ENCODE results near the gene IL13RA1. TPM values are rescaled to one million over a fixed set of nuclear protein-coding genes. Genes with fewer than 3 reads are reported as not detected.
A peak's percentile ranks its signal among the peaks of the same experiment; 100 is the strongest.

IL13RA1 gene
- total RNA-seq, 1 experiment from 2014 or later = 33.4 TPM

GRCh38 chrX:118693843-118694242, 33.6 kb upstream of the IL13RA1 start:
- intact Hi-C loops (cut with micrococcal nuclease) = no loop called here
- H3K9ac ChIP-seq (ENCODE audit: low read length) = no peak overlapping the region
- no peaks in the 10 kb centered on the region for H3K79me2 ChIP-seq (ENCODE audit: low read length)
- no peaks in the 10 kb centered on the region for H3K9me3 ChIP-seq (ENCODE audit: low read length)
- H3K27ac ChIP-seq (ENCODE audit: low read length) = no peak overlapping the region
- ATAC-seq = no peak
- no peaks in the 10 kb centered on the region for H3K36me3 ChIP-seq (ENCODE audit: low read depth, low read length)
- BruUV-seq (replicated peaks) = no TSS peak
- H3K9me2 ChIP-seq (replicated peaks; ENCODE audit: low read length) = no peaks in the 10 kb centered on the region
- DNase-seq = no peak
- TF ChIP-seq CTCF (conservative IDR thresholded peaks at IDR 0.05; ENCODE audit: low read depth, low read length) (no peak), EZH2 (IDR thresholded peaks at IDR 0.05; ENCODE audit: low read length, unreplicated experiment) (no peak), EZH2phosphoT487 (IDR thresholded peaks at IDR 0.05; ENCODE audit: borderline replicate concordance, low read length) (no peak)
- no peaks in the 10 kb centered on the region for H3F3A ChIP-seq (ENCODE audit: low read length, unreplicated experiment)
- no peak overlapping the region for H3K4me2 ChIP-seq (ENCODE audit: low read length)
- no peak overlapping the region for H3K4me3 ChIP-seq (ENCODE audit: low read length)
- CTCF ChIA-PET = no interaction called here
- peaks cover 7% of the 10 kb centered on the region; the same call in 1 of the 2 replicates for H3K4me1 ChIP-seq (ENCODE audit: insufficient read depth, low read length)
- no peaks in the 10 kb centered on the region for H4K20me1 ChIP-seq (ENCODE audit: low read length)
- no peaks in the 10 kb centered on the region for H3K27me3 ChIP-seq (ENCODE audit: low read length)
- POLR2A ChIA-PET (ENCODE audit: unreplicated experiment) = no interaction called here
- H2AFZ ChIP-seq (ENCODE audit: low read length) = no peak overlapping the region

GRCh38 chrX:118694638-118695037, 32.8 kb upstream of the IL13RA1 start:
- Histone ChIP-seq H3K4me2 (ENCODE audit: low read length) (no peak overlapping the region), H4K20me1 (ENCODE audit: low read length) (no peaks in the 10 kb centered on the region), H3F3A (ENCODE audit: low read length, unreplicated experiment) (no peaks in the 10 kb centered on the region), H3K9me2 (replicated peaks; ENCODE audit: low read length) (no peaks in the 10 kb centered on the region), H3K4me1 (ENCODE audit: insufficient read depth, low read length) (peaks cover 11% of the 10 kb centered on the region; the same call in 1 of the 2 replicates), H2AFZ (ENCODE audit: low read length) (no peak overlapping the region), H3K36me3 (ENCODE audit: low read depth, low read length) (no peaks in the 10 kb centered on the region), H3K9ac (ENCODE audit: low read length) (no peak overlapping the region), H3K27ac (ENCODE audit: low read length) (no peak overlapping the region), H3K27me3 (ENCODE audit: low read length) (no peaks in the 10 kb centered on the region), H3K79me2 (ENCODE audit: low read length) (no peaks in the 10 kb centered on the region), H3K4me3 (ENCODE audit: low read length) (no peak overlapping the region), H3K9me3 (ENCODE audit: low read length) (no peaks in the 10 kb centered on the region)
- DNase-seq (no peak), ATAC-seq (no peak)
- BruUV-seq (replicated peaks) = no TSS peak
- ChIA-PET POLR2A (ENCODE audit: unreplicated experiment) (no interaction called here), CTCF (no interaction called here)
- intact Hi-C loops (cut with micrococcal nuclease) = no loop called here
- no peak for TF ChIP-seq EZH2 (IDR thresholded peaks at IDR 0.05; ENCODE audit: low read length, unreplicated experiment)
- no peak for TF ChIP-seq CTCF (conservative IDR thresholded peaks at IDR 0.05; ENCODE audit: low read depth, low read length)
- TF ChIP-seq EZH2phosphoT487 (IDR thresholded peaks at IDR 0.05; ENCODE audit: borderline replicate concordance, low read length) = no peak

GRCh38 chrX:118698516-118699170, 28.8 kb upstream of the IL13RA1 start:
- no TSS peak for BruUV-seq (replicated peaks)
- intact Hi-C loops (cut with micrococcal nuclease) = no loop called here
- DNase-seq (peak; percentile 32), ATAC-seq (peak; percentile 27; the same call in 1 of the 2 replicates)
- ChIA-PET POLR2A (ENCODE audit: unreplicated experiment) (no interaction called here), CTCF (no interaction called here)
- no peaks in the 10 kb centered on the region for H3K9me2 ChIP-seq (replicated peaks; ENCODE audit: low read length)
- H3K4me2 ChIP-seq (ENCODE audit: low read length) = no peak overlapping the region; the same call in 1 of the 2 replicates
- H3K4me1 ChIP-seq (ENCODE audit: insufficient read depth, low read length) = peaks cover 19% of the 10 kb centered on the region
- no peaks in the 10 kb centered on the region for H3K36me3 ChIP-seq (ENCODE audit: low read depth, low read length)
- H3K9ac ChIP-seq (ENCODE audit: low read length) = no peak overlapping the region
- H3K4me3 ChIP-seq (ENCODE audit: low read length) = no peak overlapping the region
- no peaks in the 10 kb centered on the region for H3K9me3 ChIP-seq (ENCODE audit: low read length)
- H3F3A ChIP-seq (ENCODE audit: low read length, unreplicated experiment) = no peaks in the 10 kb centered on the region
- peak overlapping the region; percentile 48; the same call in 1 of the 2 replicates for H2AFZ ChIP-seq (ENCODE audit: low read length)
- no peaks in the 10 kb centered on the region for H3K79me2 ChIP-seq (ENCODE audit: low read length)
- H4K20me1 ChIP-seq (ENCODE audit: low read length) = no peaks in the 10 kb centered on the region
- no peaks in the 10 kb centered on the region for H3K27me3 ChIP-seq (ENCODE audit: low read length)
- TF ChIP-seq EZH2phosphoT487 (IDR thresholded peaks at IDR 0.05; ENCODE audit: borderline replicate concordance, low read length) (no peak), CTCF (conservative IDR thresholded peaks at IDR 0.05; ENCODE audit: low read depth, low read length) (no peak), EZH2 (IDR thresholded peaks at IDR 0.05; ENCODE audit: low read length, unreplicated experiment) (no peak)
- H3K27ac ChIP-seq (ENCODE audit: low read length) = no peak overlapping the region

All from PC-3 (cell line).